Ishikawa (cell line): ENCODE results near the gene RNASET2.

ENCODE experiments used
- CEBPB ChIP-seq: IDR thresholded peaks from 2 replicates; pipeline ENCODE4 v1.6.1; 2012
- CREB1 ChIP-seq: IDR thresholded peaks from 2 replicates; pipeline ENCODE4 v1.6.1; 2012; ENCODE audit warnings: low read depth
- EGR1 ChIP-seq: IDR thresholded peaks from 2 replicates; pipeline ENCODE4 v1.6.1; 2012
- EP300 ChIP-seq: IDR thresholded peaks from 2 replicates; pipeline ENCODE4 v1.6.1; 2012; ENCODE audit warnings: borderline replicate concordance
- FOXM1 ChIP-seq: IDR thresholded peaks from 2 replicates; pipeline ENCODE4 v1.6.1; 2012; ENCODE audit warnings: low read depth, borderline replicate concordance
- NFIC ChIP-seq: IDR thresholded peaks from 2 replicates; pipeline ENCODE4 v1.6.1; 2012
- RAD21 ChIP-seq: IDR thresholded peaks from 2 replicates; pipeline ENCODE4 v1.6.1; 2012; ENCODE audit warnings: low read depth
- REST ChIP-seq: IDR thresholded peaks from 2 replicates; pipeline ENCODE4 v1.6.1; 2012; ENCODE audit warnings: low read depth, mild to moderate bottlenecking
- TAF1 ChIP-seq: IDR thresholded peaks from 2 replicates; pipeline ENCODE4 v1.6.1; 2012; ENCODE audit warnings: low read depth, mild to moderate bottlenecking
- TCF12 ChIP-seq: IDR thresholded peaks from 2 replicates; pipeline ENCODE4 v1.6.1; 2012; ENCODE audit warnings: low read depth
- TEAD4 ChIP-seq: IDR thresholded peaks from 2 replicates; pipeline ENCODE4 v1.6.1; 2012
- USF1 ChIP-seq: IDR thresholded peaks from 2 replicates; pipeline ENCODE4 v1.6.1; 2012
- YY1 ChIP-seq: IDR thresholded peaks from 2 replicates; pipeline ENCODE4 v1.6.1; 2012; ENCODE audit warnings: low read depth
- ZBTB7A ChIP-seq: IDR thresholded peaks from 2 replicates; pipeline ENCODE4 v1.6.1; 2012; ENCODE audit warnings: low read depth
- TF ChIP-seq, protein P1 (sequence below): IDR thresholded peaks from 2 replicates; pipeline ENCODE4 v1.6.1; 2012

RNASET2 gene

DNA sequence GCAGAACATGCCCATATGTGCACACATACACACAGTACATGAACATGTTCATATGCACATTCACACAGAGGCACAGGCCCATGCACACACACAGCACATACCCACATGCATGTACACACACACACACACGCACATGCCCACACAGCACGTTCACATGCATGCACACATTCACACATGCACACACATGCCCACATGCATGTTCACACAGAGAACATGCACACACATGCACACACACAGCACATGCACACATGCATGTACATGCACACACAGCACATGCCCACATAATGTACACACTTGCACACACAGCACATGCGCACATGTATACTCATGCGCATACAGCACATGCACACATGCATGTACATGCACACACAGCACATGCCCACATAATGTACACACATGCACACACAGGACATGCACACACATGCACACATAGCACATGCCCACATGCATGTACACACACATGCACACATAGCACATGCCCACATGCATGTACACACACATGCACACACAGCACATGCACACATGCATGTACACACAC is 25.9 kb downstream of the RNASET2 start:
- no peak for TF ChIP-seq USF1
- TF ChIP-seq ZBTB7A = no peak
- TF ChIP-seq REST = no peak

- TF ChIP-seq EP300 (no peak), TEAD4 (no peak), REST (no peak), USF1 (no peak), EGR1 (no peak), CREB1 (no peak), TCF12 (no peak), CEBPB (no peak)
- TF ChIP-seq, protein P1, sequence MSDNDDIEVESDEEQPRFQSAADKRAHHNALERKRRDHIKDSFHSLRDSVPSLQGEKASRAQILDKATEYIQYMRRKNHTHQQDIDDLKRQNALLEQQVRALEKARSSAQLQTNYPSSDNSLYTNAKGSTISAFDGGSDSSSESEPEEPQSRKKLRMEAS = no peak
Measured at GRCh38 chr6:166929542-166930189, 26.7 kb downstream of the RNASET2 start.

DNA sequence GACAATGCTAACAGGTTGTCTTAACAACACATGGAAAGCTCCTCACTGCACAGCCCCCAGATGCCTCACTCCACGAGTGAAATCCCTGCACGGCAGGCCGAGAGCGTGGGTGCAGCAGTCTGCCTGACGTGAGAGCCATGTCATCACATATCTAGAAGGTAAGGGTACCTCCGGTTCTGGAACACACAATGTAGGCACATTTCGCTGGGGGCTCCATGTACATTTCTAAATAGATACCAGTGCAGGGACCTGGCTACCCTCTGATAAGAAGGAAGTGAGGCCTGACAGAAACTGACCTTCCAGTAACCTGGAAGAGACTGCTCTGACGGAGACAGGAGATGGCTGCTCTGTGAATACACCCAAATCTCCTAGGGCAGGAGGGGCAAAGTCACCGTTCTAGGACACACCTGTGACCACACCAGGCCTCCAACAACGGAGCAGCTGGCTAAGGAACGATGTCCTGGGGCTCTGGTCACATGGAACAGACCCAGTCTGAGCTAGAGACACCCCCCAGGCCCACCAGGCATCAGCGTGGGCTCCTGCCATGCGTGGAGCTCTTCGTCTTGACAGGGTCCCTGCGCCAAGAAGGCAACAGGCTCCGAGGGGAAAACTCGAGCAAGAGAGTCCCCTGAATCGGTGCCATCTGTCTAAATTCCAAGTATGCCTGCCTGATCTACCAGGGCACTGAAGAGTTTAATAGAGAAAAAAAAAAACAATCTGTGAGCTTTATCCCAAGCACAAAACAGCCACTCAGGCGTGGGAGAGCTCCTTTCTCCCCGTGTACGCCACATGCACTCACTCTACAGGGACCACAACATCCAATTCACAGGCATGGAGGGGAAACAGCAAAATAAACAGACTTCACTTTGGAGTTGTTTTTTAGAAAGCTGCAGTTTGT is 27.5 kb downstream of the RNASET2 start:
- TF ChIP-seq YY1 (no peak), ZBTB7A (no peak), CREB1 (no peak), NFIC (no peak), EGR1 (no peak), EP300 (no peak), TCF12 (no peak), TAF1 (no peak), RAD21 (no peak), TEAD4 (no peak), FOXM1 (no peak), CEBPB (no peak), USF1 (no peak), REST (no peak)
- TF ChIP-seq, protein P1 = no peak
